Naive thymus-derived CD4-positive, alpha-beta T cell (primary cell): ENCODE data around the gene GRM7. TPM values are rescaled to one million over a fixed set of nuclear protein-coding genes. Genes with fewer than 3 reads are reported as not detected.

Experiments used
- ATAC-seq: fragments of 150-1000 bp; cut with Tn5 transposase; 2 replicates; pipeline ENCODE4 v1.10.0; 2021; ENCODE audit warnings: mild to moderate bottlenecking, moderate library complexity
- CTCF ChIA-PET: fragments of 350-600 bp; sonication (Branson Sonifier 250); formaldehyde crosslinking; loops from one replicate; lab custom pipeline; 2021; ENCODE audit warnings: antibody characterized with exemption; lab: Charles Lee
- POLR2A ChIA-PET: fragments of 350-600 bp; sonication (Branson Sonifier 250); formaldehyde crosslinking; loops from one replicate; lab custom pipeline; 2021; ENCODE audit warnings: antibody characterized with exemption, inconsistent platforms; lab: Charles Lee
- DNase-seq, 9 donors: peaks; one replicate each; pipeline versions ENCODE4 v3.0.0 to v3.0.0-alpha.2; 2020 to 2022; ENCODE audit warnings: mixed read lengths in 1 of 9
- H3K27ac ChIP-seq: one replicate; pipeline ENCODE4 v1.7.0; 2013; ENCODE audit warnings: mild to moderate bottlenecking, low read depth, low read length, moderate library complexity
- H3K27me3 ChIP-seq, 2 donors: one replicate each; pipeline ENCODE4 v1.7.0; 2013; ENCODE audit warnings: low read length in 2 of 2, mild to moderate bottlenecking in 2 of 2, moderate library complexity in 2 of 2; ENCODE audit not compliant: control insufficient read depth in 2 of 2, insufficient read depth in 2 of 2
- H3K36me3 ChIP-seq, 3 experiments: 1 replicate in 2 of 3; 2 replicates in 1 of 3; pipeline ENCODE4 v1.7.0; 2013; ENCODE audit warnings: low read length in 3 of 3, mild to moderate bottlenecking in 3 of 3, moderate library complexity in 1 of 3; ENCODE audit not compliant: insufficient read depth in 3 of 3, control insufficient read depth in 2 of 3
- H3K4me1 ChIP-seq, 2 donors: one replicate each; pipeline ENCODE4 v1.7.0; 2013; ENCODE audit warnings: low read length in 2 of 2, mild to moderate bottlenecking in 2 of 2, moderate library complexity in 1 of 2; ENCODE audit not compliant: control insufficient read depth in 2 of 2, insufficient read depth in 2 of 2
- H3K4me3 ChIP-seq: 2 replicates; pipeline ENCODE4 v1.7.0; 2013; ENCODE audit warnings: mild to moderate bottlenecking, low read length
- H3K9me3 ChIP-seq, 3 experiments: 1 replicate in 2 of 3; 2 replicates in 1 of 3; pipeline ENCODE4 v1.7.0; 2013; ENCODE audit warnings: low read length in 3 of 3; ENCODE audit not compliant: control insufficient read depth in 2 of 3
- H3K27ac Mint-ChIP-seq, 9 donors: one replicate each; pipeline ENCODE4 v1.8.0; 2020 to 2022; ENCODE audit warnings: mixed read lengths in 9 of 9, mild to moderate bottlenecking in 8 of 9, moderate library complexity in 5 of 9, inconsistent platforms in 2 of 9
- H3K27me3 Mint-ChIP-seq, 5 donors: one replicate each; pipeline ENCODE4 v1.8.0; 2021 to 2022; ENCODE audit warnings: mixed read lengths in 5 of 5, mild to moderate bottlenecking in 1 of 5
- H3K36me3 Mint-ChIP-seq, 5 donors: one replicate each; pipeline ENCODE4 v1.8.0; 2020 to 2022; ENCODE audit warnings: mixed read lengths in 5 of 5, mild to moderate bottlenecking in 3 of 5, inconsistent platforms in 1 of 5
- H3K4me1 Mint-ChIP-seq, 7 donors: one replicate each; pipeline ENCODE4 v1.8.0; 2020 to 2022; ENCODE audit warnings: mixed read lengths in 7 of 7, mild to moderate bottlenecking in 3 of 7, inconsistent platforms in 1 of 7
- H3K4me3 Mint-ChIP-seq, 10 donors: one replicate each; pipeline ENCODE4 v1.8.0; 2020 to 2022; ENCODE audit warnings: mild to moderate bottlenecking in 10 of 10, mixed read lengths in 10 of 10, moderate library complexity in 6 of 10, inconsistent platforms in 2 of 10
- H3K9me3 Mint-ChIP-seq, 11 donors: one replicate each; pipeline ENCODE4 v1.8.0; 2020 to 2022; ENCODE audit warnings: mixed read lengths in 11 of 11, mild to moderate bottlenecking in 4 of 11, inconsistent platforms in 1 of 11, moderate library complexity in 1 of 11
- intact Hi-C, 2 donors: fragments of 100-400 bp; cut with micrococcal nuclease; formaldehyde crosslinking; loops; one replicate each; pipeline ENCODE4 v1.15.1; 2023
- polyA plus RNA-seq, 2 donors: library from polyadenylated mRNA; unstranded; fragments of 300-500 nt; fragmentation: Illumina TruSeq; gene quantifications; one replicate each; pipeline ENCODE4 v1.2.3, GENCODE V29; 2021
- total RNA-seq, 6 experiments: library from RNA in 5 of 6; stranded (reverse) in 5 of 6; gene quantifications; 1 replicate in 5 of 6; 2 replicates in 1 of 6; pipeline ENCODE4 v1.2.3 and lab custom pipeline; 2021 to 2026

GRM7 gene
- not detected for total RNA-seq
- not detected for polyA plus RNA-seq
- total RNA-seq (lab: John Stamatoyannopoulos, UW): not detected

- intact Hi-C loops: no loop called here
- ATAC-seq (no peak), DNase-seq (no peak)
- Mint-ChIP-seq H3K9me3 (peaks cover 0 to 15% (median 6%) of the 10 kb centered on the region in 11 donors), H3K4me3 (peak within 1 kb of the TSS in 1 of 10 donors; percentile 33), H3K27me3 (peaks cover 16 to 50% (median 32%) of the 10 kb centered on the region in 5 donors), H3K36me3 (peaks cover 0 to 2% (median 0%) of the 10 kb centered on the region in 5 donors), H3K4me1 (peaks cover 0 to 8% (median 4%) of the 10 kb centered on the region in 7 donors), H3K27ac (no peak within 1 kb of the TSS)
- H3K27me3 ChIP-seq: no peaks in the 10 kb centered on the region
- no peak within 1 kb of the TSS for H3K27ac ChIP-seq
- POLR2A ChIA-PET: no interaction called here
- CTCF ChIA-PET: no interaction called here
- no peaks in the 10 kb centered on the region for H3K4me1 ChIP-seq
- no peak within 1 kb of the TSS for H3K4me3 ChIP-seq
- H3K9me3 ChIP-seq: no peaks in the 10 kb centered on the region
- H3K36me3 ChIP-seq: no peaks in the 10 kb centered on the region
Observed at GRCh38 chr3:6860954-6861624, at the start of gene GRM7. GRM7 (plus strand) TSS chr3:6861115.

GRCh38 chr3:6821411-6821810, 39.5 kb upstream of the GRM7 start:
- Mint-ChIP-seq H3K27me3 (no peaks in the 10 kb centered on the region), H3K4me1 (no peaks in the 10 kb centered on the region), H3K9me3 (peaks cover 0 to 9% (median 0%) of the 10 kb centered on the region in 11 donors), H3K36me3 (no peaks in the 10 kb centered on the region), H3K27ac (no peak overlapping the region), H3K4me3 (no peak overlapping the region)
- Histone ChIP-seq H3K4me1 (no peaks in the 10 kb centered on the region), H3K36me3 (no peaks in the 10 kb centered on the region), H3K4me3 (no peak overlapping the region), H3K9me3 (no peaks in the 10 kb centered on the region), H3K27me3 (no peaks in the 10 kb centered on the region), H3K27ac (no peak overlapping the region)
- no peak for ATAC-seq
- CTCF ChIA-PET: no interaction called here
- intact Hi-C loops: no loop called here
- POLR2A ChIA-PET: no interaction called here
- DNase-seq: no peak

GRCh38 chr3:6825524-6825923, 35.4 kb upstream of the GRM7 start:
- intact Hi-C loops: no loop called here
- Histone ChIP-seq H3K4me1 (no peaks in the 10 kb centered on the region), H3K36me3 (no peaks in the 10 kb centered on the region), H3K27me3 (no peaks in the 10 kb centered on the region), H3K4me3 (no peak overlapping the region), H3K9me3 (no peaks in the 10 kb centered on the region), H3K27ac (no peak overlapping the region)
- Mint-ChIP-seq H3K27me3 (no peaks in the 10 kb centered on the region), H3K36me3 (no peaks in the 10 kb centered on the region), H3K27ac (no peak overlapping the region), H3K4me1 (no peaks in the 10 kb centered on the region), H3K9me3 (peaks cover 0 to 5% (median 0%) of the 10 kb centered on the region in 11 donors), H3K4me3 (no peak overlapping the region)
- ChIA-PET CTCF (no interaction called here), POLR2A (no interaction called here)
- DNase-seq (no peak), ATAC-seq (no peak)

GRCh38 chr3:6827453-6827852, 33.5 kb upstream of the GRM7 start:
- POLR2A ChIA-PET: no interaction called here
- Histone ChIP-seq H3K27me3 (no peaks in the 10 kb centered on the region), H3K9me3 (no peaks in the 10 kb centered on the region), H3K4me1 (no peaks in the 10 kb centered on the region), H3K36me3 (no peaks in the 10 kb centered on the region), H3K4me3 (no peak overlapping the region), H3K27ac (no peak overlapping the region)
- H3K27me3 Mint-ChIP-seq: no peaks in the 10 kb centered on the region
- H3K27ac Mint-ChIP-seq: no peak overlapping the region
- intact Hi-C loops: no loop called here
- DNase-seq: no peak
- peaks cover 0 to 8% (median 0%) of the 10 kb centered on the region in 11 donors for H3K9me3 Mint-ChIP-seq
- H3K36me3 Mint-ChIP-seq: no peaks in the 10 kb centered on the region
- H3K4me1 Mint-ChIP-seq: no peaks in the 10 kb centered on the region
- no peak overlapping the region for H3K4me3 Mint-ChIP-seq
- CTCF ChIA-PET: no interaction called here
- ATAC-seq: no peak

- Mint-ChIP-seq H3K9me3 (peaks cover 0 to 18% (median 5%) of the 10 kb centered on the region in 11 donors), H3K4me1 (no peaks in the 10 kb centered on the region), H3K36me3 (no peaks in the 10 kb centered on the region), H3K4me3 (no peak overlapping the region), H3K27ac (no peak overlapping the region), H3K27me3 (no peaks in the 10 kb centered on the region)
- Histone ChIP-seq H3K27ac (no peak overlapping the region), H3K36me3 (no peaks in the 10 kb centered on the region), H3K4me3 (no peak overlapping the region), H3K9me3 (no peaks in the 10 kb centered on the region), H3K27me3 (no peaks in the 10 kb centered on the region), H3K4me1 (no peaks in the 10 kb centered on the region)
- ATAC-seq (no peak), DNase-seq (no peak)
- CTCF ChIA-PET: no interaction called here
- POLR2A ChIA-PET: no interaction called here
- intact Hi-C loops: no loop called here
Observed at GRCh38 chr3:6844723-6845122, 16.2 kb upstream of the GRM7 start.

- H3K9me3 ChIP-seq: no peaks in the 10 kb centered on the region
- no peaks in the 10 kb centered on the region for H3K27me3 ChIP-seq
- Mint-ChIP-seq H3K36me3 (no peaks in the 10 kb centered on the region), H3K27ac (no peak overlapping the region), H3K4me1 (no peaks in the 10 kb centered on the region), H3K27me3 (peaks cover 0 to 9% (median 0%) of the 10 kb centered on the region in 5 donors), H3K4me3 (no peak overlapping the region), H3K9me3 (peaks cover 0 to 8% (median 0%) of the 10 kb centered on the region in 11 donors)
- no peaks in the 10 kb centered on the region for H3K4me1 ChIP-seq
- no peak for ATAC-seq
- H3K4me3 ChIP-seq: no peak overlapping the region
- no peak overlapping the region for H3K27ac ChIP-seq
- POLR2A ChIA-PET: no interaction called here
- no peaks in the 10 kb centered on the region for H3K36me3 ChIP-seq
- intact Hi-C loops: no loop called here
- CTCF ChIA-PET: no interaction called here
- DNase-seq: no peak
Observed at GRCh38 chr3:6854184-6854583, 6.7 kb upstream of the GRM7 start.

- no peak for DNase-seq
- no peaks in the 10 kb centered on the region for H3K9me3 ChIP-seq
- H3K27ac Mint-ChIP-seq: no peak overlapping the region
- peaks cover 6 to 24% (median 12%) of the 10 kb centered on the region in 5 donors for H3K27me3 Mint-ChIP-seq
- H3K27ac ChIP-seq: no peak overlapping the region
- H3K36me3 ChIP-seq: no peaks in the 10 kb centered on the region
- ChIA-PET POLR2A (no interaction called here), CTCF (no interaction called here)
- H3K4me1 ChIP-seq: no peaks in the 10 kb centered on the region
- intact Hi-C loops: no loop called here
- no peaks in the 10 kb centered on the region for H3K27me3 ChIP-seq
- no peak overlapping the region for H3K4me3 ChIP-seq
- H3K4me3 Mint-ChIP-seq: no peak overlapping the region
- H3K4me1 Mint-ChIP-seq: peaks cover 0 to 3% (median 0%) of the 10 kb centered on the region in 7 donors
- H3K9me3 Mint-ChIP-seq: peaks cover 0 to 8% (median 4%) of the 10 kb centered on the region in 11 donors
- ATAC-seq: no peak
- peaks cover 0 to 2% (median 0%) of the 10 kb centered on the region in 5 donors for H3K36me3 Mint-ChIP-seq
Observed at GRCh38 chr3:6857510-6857909, 3.4 kb upstream of the GRM7 start.
